Measurements from ENCODE around the gene GNAQ.

GNAQ gene

DNA sequence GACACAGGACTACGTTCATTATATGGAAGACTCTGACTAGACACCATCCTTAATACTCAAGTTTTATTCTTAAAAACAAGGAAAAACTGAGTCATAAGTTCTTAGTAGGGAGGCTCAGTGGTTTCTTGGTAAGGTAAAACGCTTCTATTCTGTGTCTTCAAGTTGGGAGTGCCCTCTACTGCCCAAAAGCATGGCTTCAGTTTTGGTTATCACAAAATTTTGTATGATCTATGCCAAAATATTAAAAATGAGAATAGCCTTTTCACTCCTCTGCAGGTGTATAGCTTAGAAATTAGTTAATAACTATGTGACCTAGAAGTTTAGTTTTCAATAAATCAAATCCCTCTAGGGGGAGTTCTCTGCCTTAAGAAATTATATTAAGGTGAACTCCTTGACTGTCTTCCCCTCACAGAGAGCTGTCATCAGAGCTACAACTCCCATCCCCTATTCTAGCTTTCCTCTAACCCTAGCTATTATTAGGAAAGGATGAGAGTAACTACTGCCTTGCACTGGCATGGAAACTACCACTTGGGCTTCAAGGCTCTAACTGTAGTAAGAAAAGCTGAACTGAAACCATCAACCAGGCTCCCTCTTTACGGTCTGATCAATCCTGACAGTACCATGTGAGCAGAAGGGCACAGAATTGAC is 189.7 kb downstream of the GNAQ start:
- Histone ChIP-seq H3K4me3 (ENCODE audit: low read length) (no peak overlapping the region), H3K36me3 (ENCODE audit: insufficient read depth, low read length) (no peaks in the 10 kb centered on the region), H3K27me3 (ENCODE audit: insufficient read depth, low read length) (no peaks in the 10 kb centered on the region), H3K9ac (ENCODE audit: low read depth, low read length) (no peak overlapping the region), H3K4me1 (ENCODE audit: insufficient read depth, low read length) (peaks cover 10% of the 10 kb centered on the region), H3K9me3 (ENCODE audit: insufficient read depth, low read depth, low read length) (no peaks in the 10 kb centered on the region), H3K27ac (ENCODE audit: low read depth, low read length) (no peak overlapping the region)
- WGBS = 92% methylated on average over 3 of the region's 3 CpGs

DNA sequence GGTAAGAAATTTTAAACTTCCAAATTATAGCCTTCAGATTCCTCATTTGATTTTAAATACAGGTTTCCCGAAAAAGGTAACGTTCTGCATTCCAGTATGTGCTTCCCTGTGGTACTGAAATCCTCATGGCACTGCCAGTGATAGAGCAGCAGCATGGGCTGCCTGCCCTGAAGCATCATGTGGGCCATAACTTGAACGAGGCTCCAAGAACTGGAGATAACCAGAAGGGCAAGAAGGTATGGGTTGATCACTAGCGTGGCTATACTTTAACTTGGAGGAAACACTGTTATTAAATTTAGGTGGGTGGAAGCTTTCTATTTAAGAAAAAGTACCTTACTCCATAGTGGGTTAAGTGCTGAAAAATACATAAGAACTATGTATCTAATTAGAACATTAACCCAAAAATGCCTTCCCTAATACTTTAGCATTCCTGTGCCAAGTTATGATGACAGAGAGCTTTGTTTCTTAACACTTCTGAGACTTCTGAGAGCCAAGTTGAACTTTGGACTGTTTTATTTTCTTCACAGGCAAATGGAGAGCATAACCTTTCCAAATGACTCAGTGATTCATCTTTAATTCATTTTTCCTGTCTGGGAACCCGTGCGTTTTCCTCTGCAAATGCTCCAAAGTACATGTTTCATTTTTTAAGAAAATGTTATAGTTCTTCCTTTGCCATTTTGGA is 192.0 kb downstream of the GNAQ start:
- 91% methylated on average over 5 of the region's 6 CpGs for WGBS
- H3K9ac ChIP-seq (ENCODE audit: low read depth, low read length) = no peak overlapping the region
- H3K27ac ChIP-seq (ENCODE audit: low read depth, low read length) = no peak overlapping the region
- no peak overlapping the region for H3K4me3 ChIP-seq (ENCODE audit: low read length)
- no peaks in the 10 kb centered on the region for H3K9me3 ChIP-seq (ENCODE audit: insufficient read depth, low read depth, low read length)
- H3K4me1 ChIP-seq (ENCODE audit: insufficient read depth, low read length) = peaks cover 7% of the 10 kb centered on the region; the same call in 1 of the 2 replicates
- H3K27me3 ChIP-seq (ENCODE audit: insufficient read depth, low read length) = no peaks in the 10 kb centered on the region
- H3K36me3 ChIP-seq (ENCODE audit: insufficient read depth, low read length) = no peaks in the 10 kb centered on the region

DNA sequence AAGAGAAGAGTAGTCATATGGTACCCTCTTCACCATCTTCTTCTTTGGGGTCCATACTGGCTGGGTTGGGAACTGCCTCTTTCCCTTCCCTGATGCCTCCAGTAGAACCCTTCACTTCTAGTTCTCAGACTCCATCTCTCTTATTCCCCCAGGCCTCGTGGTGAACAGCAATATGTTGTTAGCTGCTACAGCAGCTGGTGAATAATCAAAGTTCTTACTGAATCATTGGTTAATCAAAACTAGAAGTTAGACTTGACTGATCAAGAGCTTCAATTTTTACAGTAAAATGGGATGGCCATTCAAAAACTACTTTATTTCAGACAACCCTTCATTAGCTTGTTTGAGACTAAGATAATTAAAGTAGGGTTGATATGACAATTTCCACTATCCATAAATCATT is 192.6 kb downstream of the GNAQ start:
- WGBS = 33% methylated on average over 1 of the region's 1 CpG
- no peak overlapping the region for H3K27ac ChIP-seq (ENCODE audit: low read depth, low read length)
- H3K9ac ChIP-seq (ENCODE audit: low read depth, low read length) = no peak overlapping the region
- H3K27me3 ChIP-seq (ENCODE audit: insufficient read depth, low read length) = no peaks in the 10 kb centered on the region
- H3K4me1 ChIP-seq (ENCODE audit: insufficient read depth, low read length) = peaks cover 7% of the 10 kb centered on the region; the same call in 1 of the 2 replicates
- H3K36me3 ChIP-seq (ENCODE audit: insufficient read depth, low read length) = no peaks in the 10 kb centered on the region
- H3K4me3 ChIP-seq (ENCODE audit: low read length) = no peak overlapping the region
- no peaks in the 10 kb centered on the region for H3K9me3 ChIP-seq (ENCODE audit: insufficient read depth, low read depth, low read length)

- 100% methylated on average over 1 of the region's 4 CpGs for WGBS
Measured at GRCh38 chr9:77834898-77835488, 196.6 kb downstream of the GNAQ start.

GRCh38 chr9:77833561-77834429 is 197.8 kb downstream of the GNAQ start:
- no peaks in the 10 kb centered on the region for H3K4me1 ChIP-seq (ENCODE audit: insufficient read depth, low read length)
- no peaks in the 10 kb centered on the region for H3K9me3 ChIP-seq (ENCODE audit: insufficient read depth, low read depth, low read length)
- no CpG with 5 or more reads among the region's 1 CpG for WGBS

More at GRCh38 chr9:77834898-77835488, 196.6 kb downstream of the GNAQ start:
- Histone ChIP-seq H3K27ac (ENCODE audit: low read depth, low read length) (no peak overlapping the region), H3K4me3 (ENCODE audit: low read length) (no peak overlapping the region), H3K36me3 (ENCODE audit: insufficient read depth, low read length) (no peaks in the 10 kb centered on the region), H3K9ac (ENCODE audit: low read depth, low read length) (no peak overlapping the region), H3K27me3 (ENCODE audit: insufficient read depth, low read length) (no peaks in the 10 kb centered on the region), H3K9me3 (ENCODE audit: insufficient read depth, low read depth, low read length) (no peaks in the 10 kb centered on the region), H3K4me1 (ENCODE audit: insufficient read depth, low read length) (no peaks in the 10 kb centered on the region)

GRCh38 chr9:77832639-77833038 is 199.0 kb downstream of the GNAQ start:
- 97% methylated on average over 9 of the region's 9 CpGs for WGBS
- H3K36me3 ChIP-seq (ENCODE audit: insufficient read depth, low read length) = no peaks in the 10 kb centered on the region

More at GRCh38 chr9:77833561-77834429, 197.8 kb downstream of the GNAQ start:
- no peak overlapping the region for H3K9ac ChIP-seq (ENCODE audit: low read depth, low read length)
- no peak overlapping the region for H3K4me3 ChIP-seq (ENCODE audit: low read length)
- no peaks in the 10 kb centered on the region for H3K36me3 ChIP-seq (ENCODE audit: insufficient read depth, low read length)
- no peak overlapping the region for H3K27ac ChIP-seq (ENCODE audit: low read depth, low read length)
- no peaks in the 10 kb centered on the region for H3K27me3 ChIP-seq (ENCODE audit: insufficient read depth, low read length)

GRCh38 chr9:77831781-77832180 is 199.8 kb downstream of the GNAQ start:
- H3K9ac ChIP-seq (ENCODE audit: low read depth, low read length) = no peak overlapping the region
- 96% methylated on average over 1 of the region's 1 CpG for WGBS
- H3K36me3 ChIP-seq (ENCODE audit: insufficient read depth, low read length) = no peaks in the 10 kb centered on the region
- H3K27me3 ChIP-seq (ENCODE audit: insufficient read depth, low read length) = no peaks in the 10 kb centered on the region
- no peak overlapping the region for H3K27ac ChIP-seq (ENCODE audit: low read depth, low read length)
- no peak overlapping the region for H3K4me3 ChIP-seq (ENCODE audit: low read length)
- H3K9me3 ChIP-seq (ENCODE audit: insufficient read depth, low read depth, low read length) = no peaks in the 10 kb centered on the region
- no peaks in the 10 kb centered on the region for H3K4me1 ChIP-seq (ENCODE audit: insufficient read depth, low read length)

More at GRCh38 chr9:77832639-77833038, 199.0 kb downstream of the GNAQ start:
- no peak overlapping the region for H3K4me3 ChIP-seq (ENCODE audit: low read length)
- no peaks in the 10 kb centered on the region for H3K4me1 ChIP-seq (ENCODE audit: insufficient read depth, low read length)
- H3K9ac ChIP-seq (ENCODE audit: low read depth, low read length) = no peak overlapping the region
- no peaks in the 10 kb centered on the region for H3K9me3 ChIP-seq (ENCODE audit: insufficient read depth, low read depth, low read length)
- H3K27me3 ChIP-seq (ENCODE audit: insufficient read depth, low read length) = no peaks in the 10 kb centered on the region
- H3K27ac ChIP-seq (ENCODE audit: low read depth, low read length) = no peak overlapping the region

- Histone ChIP-seq H3K36me3 (ENCODE audit: insufficient read depth, low read length) (no peaks in the 10 kb centered on the region), H3K4me1 (ENCODE audit: insufficient read depth, low read length) (no peaks in the 10 kb centered on the region), H3K27me3 (ENCODE audit: insufficient read depth, low read length) (no peaks in the 10 kb centered on the region), H3K27ac (ENCODE audit: low read depth, low read length) (no peak overlapping the region), H3K9ac (ENCODE audit: low read depth, low read length) (no peak overlapping the region), H3K4me3 (ENCODE audit: low read length) (no peak overlapping the region), H3K9me3 (ENCODE audit: insufficient read depth, low read depth, low read length) (no peaks in the 10 kb centered on the region)
Measured at GRCh38 chr9:77830618-77831285, 200.9 kb downstream of the GNAQ start.

GRCh38 chr9:77829420-77829819 is 202.2 kb downstream of the GNAQ start:
- WGBS = 94% methylated on average over 4 of the region's 4 CpGs
- no peaks in the 10 kb centered on the region for H3K9me3 ChIP-seq (ENCODE audit: insufficient read depth, low read depth, low read length)

GRCh38 chr9:77827104-77827784 is 204.4 kb downstream of the GNAQ start:
- H3K9ac ChIP-seq (ENCODE audit: low read depth, low read length) = no peak overlapping the region
- no peak overlapping the region for H3K27ac ChIP-seq (ENCODE audit: low read depth, low read length)
- 92% methylated on average over 4 of the region's 6 CpGs for WGBS
- H3K4me3 ChIP-seq (ENCODE audit: low read length) = no peak overlapping the region
- H3K27me3 ChIP-seq (ENCODE audit: insufficient read depth, low read length) = no peaks in the 10 kb centered on the region
- no peaks in the 10 kb centered on the region for H3K9me3 ChIP-seq (ENCODE audit: insufficient read depth, low read depth, low read length)
- 0 out of 2 replicates have a peak, but pooled peaks cover 3% of the 10 kb centered on the region for H3K4me1 ChIP-seq (ENCODE audit: insufficient read depth, low read length)
- no peaks in the 10 kb centered on the region for H3K36me3 ChIP-seq (ENCODE audit: insufficient read depth, low read length)

More at GRCh38 chr9:77829420-77829819, 202.2 kb downstream of the GNAQ start:
- 0 out of 2 replicates have a peak, but pooled peaks cover 3% of the 10 kb centered on the region for H3K4me1 ChIP-seq (ENCODE audit: insufficient read depth, low read length)
- no peak overlapping the region for H3K4me3 ChIP-seq (ENCODE audit: low read length)
- H3K36me3 ChIP-seq (ENCODE audit: insufficient read depth, low read length) = no peaks in the 10 kb centered on the region
- H3K9ac ChIP-seq (ENCODE audit: low read depth, low read length) = no peak overlapping the region
- no peak overlapping the region for H3K27ac ChIP-seq (ENCODE audit: low read depth, low read length)
- H3K27me3 ChIP-seq (ENCODE audit: insufficient read depth, low read length) = no peaks in the 10 kb centered on the region

Measured in HUES64 (cell line).